Naive B cell (primary cell): Measurements from ENCODE around the gene DSCAML1. TPM values are rescaled to one million over a fixed set of nuclear protein-coding genes. Genes with fewer than 3 reads are reported as not detected.
"Not testable (repeated sequence)": the region's sequence is repeated elsewhere in the genome, so short reads cannot be mapped to it uniquely, and the experiment has no call there.

ENCODE experiments used
- ATAC-seq, 2 donors: fragments of 150-1000 bp; cut with Tn5 transposase; 2 replicates each; pipeline ENCODE4 v1.10.0; 2021; ENCODE audit warnings: low read depth in 2 of 2, mild to moderate bottlenecking in 2 of 2, moderate library complexity in 2 of 2
- DNase-seq: peaks from one replicate; pipeline ENCODE4 v3.0.0; 2022
- H3K27ac Mint-ChIP-seq, 6 donors: one replicate each; pipeline ENCODE4 v1.8.0; 2020 to 2022; ENCODE audit warnings: mild to moderate bottlenecking in 6 of 6, mixed read lengths in 6 of 6, moderate library complexity in 5 of 6, inconsistent platforms in 2 of 6
- H3K27me3 Mint-ChIP-seq, 3 donors: one replicate each; pipeline ENCODE4 v1.8.0; 2021 to 2022; ENCODE audit warnings: mixed read lengths in 3 of 3, mild to moderate bottlenecking in 1 of 3
- H3K36me3 Mint-ChIP-seq, 2 donors: one replicate each; pipeline ENCODE4 v1.8.0; 2020 to 2022; ENCODE audit warnings: mixed read lengths in 2 of 2, inconsistent platforms in 1 of 2, mild to moderate bottlenecking in 1 of 2
- H3K4me1 Mint-ChIP-seq, 3 donors: one replicate each; pipeline ENCODE4 v1.8.0; 2020 to 2022; ENCODE audit warnings: mixed read lengths in 3 of 3, inconsistent platforms in 1 of 3, mild to moderate bottlenecking in 1 of 3, moderate library complexity in 1 of 3
- H3K4me3 Mint-ChIP-seq, 8 donors: one replicate each; pipeline ENCODE4 v1.8.0; 2020 to 2022; ENCODE audit warnings: mild to moderate bottlenecking in 8 of 8, mixed read lengths in 8 of 8, moderate library complexity in 8 of 8, inconsistent platforms in 2 of 8
- H3K9me3 Mint-ChIP-seq, 7 donors: one replicate each; pipeline ENCODE4 v1.8.0; 2020 to 2022; ENCODE audit warnings: mixed read lengths in 7 of 7, mild to moderate bottlenecking in 5 of 7, inconsistent platforms in 2 of 7, moderate library complexity in 1 of 7
- polyA plus RNA-seq, 6 donors: library from polyadenylated mRNA; unstranded; fragments of 300-500 nt; fragmentation: Illumina TruSeq; gene quantifications; one replicate each; pipeline ENCODE4 v1.2.3, GENCODE V29; 2021; ENCODE audit warnings: low read depth in 6 of 6

Gene DSCAML1
- polyA plus RNA-seq, 6 donors from 2014 or later, result 0.03 to 0.25 (median 0.11) TPM; not detected in 3

- ATAC-seq, result no peak
Observed at GRCh38 chr11:117819096-117820040, 22.4 kb upstream of the DSCAML1 start.

GRCh38 chr11:117818041-117818873 lies 21.2 kb upstream of the DSCAML1 start:
- no peak for DNase-seq
- no peaks in the 10 kb centered on the region for H3K9me3 Mint-ChIP-seq
- no peaks in the 10 kb centered on the region for H3K36me3 Mint-ChIP-seq
- peaks cover 57 to 74% (median 62%) of the 10 kb centered on the region in 3 donors for H3K4me1 Mint-ChIP-seq
- ATAC-seq, result no peak
- H3K27ac Mint-ChIP-seq, result peak overlapping the region; percentile 97 to 100 (median 100)
- H3K4me3 Mint-ChIP-seq, result peak overlapping the region in 6 of 8 donors; percentile 33 to 92 (median 73)
- H3K27me3 Mint-ChIP-seq, result peaks cover 7 to 19% (median 11%) of the 10 kb centered on the region in 3 donors

More at GRCh38 chr11:117819096-117820040, 22.4 kb upstream of the DSCAML1 start:
- Mint-ChIP-seq H3K4me1 (peaks cover 53 to 74% (median 59%) of the 10 kb centered on the region in 3 donors), H3K4me3 (peak overlapping the region in 1 of 8 donors; percentile 12), H3K27ac (peak overlapping the region in 3 of 6 donors; percentile 62 to 100 (median 70)), H3K27me3 (peaks cover 11 to 23% (median 17%) of the 10 kb centered on the region in 3 donors), H3K9me3 (no peaks in the 10 kb centered on the region), H3K36me3 (no peaks in the 10 kb centered on the region)
- DNase-seq, result no peak

- DNase-seq (peak; percentile 77), ATAC-seq (peak in 1 of 2 donors; percentile 13)
- peaks cover 57 to 76% (median 67%) of the 10 kb centered on the region in 3 donors for H3K4me1 Mint-ChIP-seq
- peak overlapping the region; percentile 35 to 92 (median 90) for H3K4me3 Mint-ChIP-seq
- H3K36me3 Mint-ChIP-seq, result no peaks in the 10 kb centered on the region
- H3K27ac Mint-ChIP-seq, result peak overlapping the region; percentile 97 to 100 (median 100)
- no peaks in the 10 kb centered on the region for H3K9me3 Mint-ChIP-seq
- H3K27me3 Mint-ChIP-seq, result peaks cover 7 to 14% (median 11%) of the 10 kb centered on the region in 3 donors
Observed at GRCh38 chr11:117817368-117818040, 20.5 kb upstream of the DSCAML1 start.

- ATAC-seq, result peak in 1 of 2 donors; percentile 16
- H3K9me3 Mint-ChIP-seq, result no peaks in the 10 kb centered on the region
- peaks cover 4 to 11% (median 7%) of the 10 kb centered on the region in 3 donors for H3K27me3 Mint-ChIP-seq
- DNase-seq, result peak; percentile 63
- H3K4me3 Mint-ChIP-seq, result peak overlapping the region in 7 of 8 donors; percentile 69 to 92 (median 90)
- H3K4me1 Mint-ChIP-seq, result peaks cover 53 to 73% (median 62%) of the 10 kb centered on the region in 3 donors
- H3K27ac Mint-ChIP-seq, result peak overlapping the region; percentile 99 to 100 (median 100)
- H3K36me3 Mint-ChIP-seq, result no peaks in the 10 kb centered on the region
Observed at GRCh38 chr11:117816846-117817367, 19.9 kb upstream of the DSCAML1 start.

- peak overlapping the region; percentile 99 to 100 (median 100) for H3K27ac Mint-ChIP-seq
- H3K36me3 Mint-ChIP-seq, result no peaks in the 10 kb centered on the region
- H3K9me3 Mint-ChIP-seq, result no peaks in the 10 kb centered on the region
- H3K4me1 Mint-ChIP-seq, result peaks cover 51 to 70% (median 59%) of the 10 kb centered on the region in 3 donors
- H3K4me3 Mint-ChIP-seq, result peak overlapping the region; percentile 63 to 92 (median 88)
- ATAC-seq, result no peak
- peaks cover 0 to 8% (median under 1%) of the 10 kb centered on the region in 3 donors for H3K27me3 Mint-ChIP-seq
- DNase-seq, result no peak
Observed at GRCh38 chr11:117816151-117816741, 19.2 kb upstream of the DSCAML1 start.

- no peaks in the 10 kb centered on the region for H3K9me3 Mint-ChIP-seq
- peaks cover 51 to 71% (median 59%) of the 10 kb centered on the region in 3 donors for H3K4me1 Mint-ChIP-seq
- peak overlapping the region; percentile 79 to 91 (median 88) for H3K4me3 Mint-ChIP-seq
- H3K27ac Mint-ChIP-seq, result peak overlapping the region; percentile 99 to 100 (median 100)
- peaks cover 0 to 8% (median 0%) of the 10 kb centered on the region in 3 donors for H3K27me3 Mint-ChIP-seq
- DNase-seq, result peak; percentile 92
- no peaks in the 10 kb centered on the region for H3K36me3 Mint-ChIP-seq
- peak; percentile 82 to 83 for ATAC-seq
Observed at GRCh38 chr11:117815262-117815803, 18.3 kb upstream of the DSCAML1 start.

- Mint-ChIP-seq H3K4me3 (peak overlapping the region; percentile 79 to 91 (median 88)), H3K4me1 (peaks cover 49 to 68% (median 58%) of the 10 kb centered on the region in 3 donors), H3K27me3 (peaks cover 0 to 8% (median 3%) of the 10 kb centered on the region in 3 donors), H3K27ac (peak overlapping the region; percentile 99 to 100 (median 100)), H3K36me3 (no peaks in the 10 kb centered on the region), H3K9me3 (no peaks in the 10 kb centered on the region)
- peak; percentile 87 for DNase-seq
- ATAC-seq, result peak; percentile 56 to 58
Observed at GRCh38 chr11:117814766-117815261, 17.8 kb upstream of the DSCAML1 start.

- Mint-ChIP-seq H3K4me3 (peak overlapping the region in 6 of 8 donors; percentile 79 to 91 (median 88)), H3K9me3 (no peaks in the 10 kb centered on the region), H3K4me1 (peaks cover 51 to 73% (median 61%) of the 10 kb centered on the region in 3 donors)
Observed at GRCh38 chr11:117814204-117814765, 17.3 kb upstream of the DSCAML1 start.

GRCh38 chr11:117810056-117810451 lies 13.0 kb upstream of the DSCAML1 start:
- peak overlapping the region in 1 of 8 donors; percentile 55 for H3K4me3 Mint-ChIP-seq
- H3K9me3 Mint-ChIP-seq, H3K36me3 Mint-ChIP-seq, DNase-seq, ATAC-seq: not testable (repeated sequence)
- H3K27me3 Mint-ChIP-seq, result peaks cover 0 to 14% (median 7%) of the 10 kb centered on the region in 3 donors
- H3K4me1 Mint-ChIP-seq, result peaks cover 20 to 47% (median 29%) of the 10 kb centered on the region in 3 donors
- H3K27ac Mint-ChIP-seq, result peak overlapping the region in 4 of 6 donors; percentile 3 to 62 (median 30)

More at GRCh38 chr11:117814204-117814765, 17.3 kb upstream of the DSCAML1 start:
- Mint-ChIP-seq H3K36me3 (no peaks in the 10 kb centered on the region), H3K27ac (peak overlapping the region; percentile 99 to 100 (median 100)), H3K27me3 (peaks cover 0 to 10% (median 7%) of the 10 kb centered on the region in 3 donors)
- ATAC-seq (no peak), DNase-seq (no peak)

GRCh38 chr11:117809236-117810055 lies 12.4 kb upstream of the DSCAML1 start:
- Mint-ChIP-seq H3K27ac (peak overlapping the region; percentile 3 to 62 (median 20)), H3K4me3 (no peak overlapping the region), H3K4me1 (peaks cover 14 to 41% (median 23%) of the 10 kb centered on the region in 3 donors), H3K9me3 (no peaks in the 10 kb centered on the region), H3K36me3 (peaks cover 0 to 2% of the 10 kb centered on the region in 2 donors), H3K27me3 (peaks cover 0 to 16% (median 7%) of the 10 kb centered on the region in 3 donors)
- no peak for DNase-seq
- peak; percentile 58 to 74 for ATAC-seq
